HCT116 (cell line): ENCODE measurements around the gene ERCC5. TPM values are rescaled to one million over a fixed set of nuclear protein-coding genes. Genes with fewer than 3 reads are reported as not detected.

Experiments used
- ATAC-seq: fragments of 200-7000 bp; cut with Tn5 transposase; 2 replicates; pipeline ENCODE4 v1.9.1; 2020; ENCODE audit warnings: mild to moderate bottlenecking, moderate library complexity
- BruUV-seq: library from RNA; stranded (reverse); fragments of 400-500 nt; replicated peaks from 2 replicates; lab custom pipeline; 2021; lab: Mats Ljungman, UMichigan
- CTCF ChIA-PET: fragments of 300-600 bp; sonication (Branson Sonifier 250); formaldehyde crosslinking; loops from one replicate; lab custom pipeline; 2021; ENCODE audit warnings: antibody characterized with exemption; lab: Charles Lee
- POLR2A ChIA-PET: fragments of 300-600, 350-600 bp; sonication (Branson Sonifier 250); formaldehyde crosslinking; loops from one replicate; lab custom pipeline; 2021; ENCODE audit warnings: antibody characterized with exemption; lab: Charles Lee
- RAD21 ChIA-PET, 2 experiments: fragments of 300-600 bp; sonication (Branson Sonifier 250); formaldehyde crosslinking; loops; one replicate each; lab custom pipeline; 2023; ENCODE audit warnings: low total read pairs in 2 of 2; ENCODE audit not compliant: uncharacterized antibody in 2 of 2, unreplicated experiment in 2 of 2, low non-redundant PET in 1 of 2; lab: Charles Lee
- DNase-seq: peaks from one replicate; pipeline ENCODE4 v3.0.0-alpha.2; 2010; ENCODE audit warnings: low read depth, low spot score
- H2AFZ ChIP-seq: fragments of 200-600 bp; shearing (Covaris generic), sonication (generic); 2 replicates; pipeline ENCODE4 v1.6.1; 2017; ENCODE audit warnings: low read depth, mixed run types, mixed read lengths, antibody characterized with exemption, low read length; ENCODE audit not compliant: poor library complexity, severe bottlenecking
- H3K27ac ChIP-seq: 2 replicates; pipeline ENCODE4 v1.5.1; 2012; ENCODE audit warnings: low read depth, low read length
- H3K27me3 ChIP-seq: fragments of 200-600 bp; sonication (generic); 2 replicates; pipeline ENCODE4 v1.6.1; 2016; ENCODE audit warnings: mixed run types, low read length, mixed read lengths; ENCODE audit not compliant: insufficient read depth
- H3K36me3 ChIP-seq, 2 experiments: fragments of 200-500 bp in 1 of 2; fragments of 200-600 bp in 1 of 2; sonication (Bioruptor generic) in 1 of 2; sonication (generic) in 1 of 2; 2 replicates each; pipeline versions ENCODE4 v1.5.1 to v1.6.1; 2014 to 2016; ENCODE audit warnings: low read length in 2 of 2, inconsistent platforms in 1 of 2, mixed read lengths in 1 of 2, mixed run types in 1 of 2; ENCODE audit not compliant: insufficient read depth in 2 of 2, control insufficient read depth in 1 of 2
- H3K4me1 ChIP-seq, 2 experiments: fragments of 200-600 bp in 1 of 2; sonication (generic) in 1 of 2; 2 replicates each; pipeline versions ENCODE4 v1.5.1 to v1.6.1; 2012 to 2017; ENCODE audit warnings: low read length in 2 of 2, inconsistent platforms in 1 of 2, mild to moderate bottlenecking in 1 of 2, mixed read lengths in 1 of 2, mixed run types in 1 of 2, moderate library complexity in 1 of 2; ENCODE audit not compliant: insufficient read depth in 2 of 2, control insufficient read depth in 1 of 2
- H3K4me2 ChIP-seq: fragments of 200-600 bp; sonication (generic); 2 replicates; pipeline ENCODE4 v1.6.1; 2017; ENCODE audit warnings: mixed run types, low read length, mixed read lengths
- H3K4me3 ChIP-seq, 2 experiments: fragments of 200-600 bp in 1 of 2; sonication (generic) in 1 of 2; replicated peaks in 1 of 2; 2 replicates each; pipeline ENCODE4 v1.5.1; 2011 to 2016; ENCODE audit warnings: low read length in 2 of 2, control low read depth in 1 of 2, low read depth in 1 of 2, mild to moderate bottlenecking in 1 of 2, mixed read lengths in 1 of 2, mixed run types in 1 of 2
- H3K79me2 ChIP-seq: fragments of 200-600 bp; sonication (generic); 2 replicates; pipeline ENCODE4 v1.6.1; 2017; ENCODE audit warnings: mild to moderate bottlenecking, mixed run types, low read length, moderate library complexity, mixed read lengths; ENCODE audit not compliant: insufficient read depth
- H3K9ac ChIP-seq: fragments of 200-600 bp; sonication (generic); 2 replicates; pipeline ENCODE4 v1.6.1; 2016; ENCODE audit warnings: low read length, mixed read lengths
- H3K9me2 ChIP-seq: fragments of 200-600 bp; sonication (generic), shearing (Covaris generic); 2 replicates; pipeline ENCODE4 v1.6.1; 2017; ENCODE audit warnings: mixed run types, mild to moderate bottlenecking, moderate library complexity; ENCODE audit not compliant: insufficient read depth
- H3K9me3 ChIP-seq, 2 experiments: fragments of 200-500 bp in 1 of 2; fragments of 200-600 bp in 1 of 2; sonication (Bioruptor generic) in 1 of 2; sonication (generic) in 1 of 2; 2 replicates each; pipeline ENCODE4 v1.6.1; 2014 to 2017; ENCODE audit warnings: low read length in 2 of 2, mixed read lengths in 2 of 2, inconsistent platforms in 1 of 2, low read depth in 1 of 2, mild to moderate bottlenecking in 1 of 2, mixed run types in 1 of 2, moderate library complexity in 1 of 2; ENCODE audit not compliant: control insufficient read depth in 1 of 2, insufficient read depth in 1 of 2
- H4K20me1 ChIP-seq: fragments of 200-600 bp; sonication (generic), shearing (Covaris generic); 2 replicates; pipeline ENCODE4 v1.6.1; 2017; ENCODE audit warnings: mixed run types, mild to moderate bottlenecking, moderate library complexity; ENCODE audit not compliant: insufficient read depth
- CBX3 ChIP-seq: IDR thresholded peaks from 2 replicates; pipeline ENCODE4 v1.6.1; 2012; ENCODE audit warnings: low read depth
- CEBPB ChIP-seq: IDR thresholded peaks from 2 replicates; pipeline ENCODE4 v1.6.1; 2012; ENCODE audit warnings: low read depth
- CTCF ChIP-seq, 3 experiments: fragments of 200-600 bp in 1 of 3; sonication (generic) in 1 of 3; IDR thresholded peaks in 2 of 3; conservative IDR thresholded peaks in 1 of 3; 2 replicates each; pipeline ENCODE4 v1.5.1; 2012 to 2017; ENCODE audit warnings: low read depth in 2 of 3, low read length in 2 of 3, antibody characterized with exemption in 1 of 3, borderline replicate concordance in 1 of 3, control low read depth in 1 of 3, mild to moderate bottlenecking in 1 of 3, mixed read lengths in 1 of 3, mixed run types in 1 of 3, moderate library complexity in 1 of 3; ENCODE audit not compliant: insufficient read depth in 1 of 3
- EZH2 ChIP-seq: fragments of 200-600 bp; sonication (generic); IDR thresholded peaks from 2 replicates; pipeline ENCODE4 v1.6.1; 2017; ENCODE audit warnings: antibody characterized with exemption, mixed run types
- POLR2AphosphoS5 ChIP-seq: IDR thresholded peaks from 2 replicates; pipeline ENCODE4 v1.6.1; 2011; ENCODE audit warnings: mild to moderate bottlenecking, low read depth, low read length, moderate library complexity
- RAD21 ChIP-seq: IDR thresholded peaks from 2 replicates; pipeline ENCODE4 v1.6.1; 2012; ENCODE audit warnings: low read depth, mild to moderate bottlenecking
- SIN3A ChIP-seq: IDR thresholded peaks from 2 replicates; pipeline ENCODE4 v1.6.1; 2012; ENCODE audit warnings: low read depth
- SP1 ChIP-seq: IDR thresholded peaks from 2 replicates; pipeline ENCODE4 v1.6.1; 2012; ENCODE audit warnings: low read depth
- SRF ChIP-seq: IDR thresholded peaks from 2 replicates; pipeline ENCODE4 v1.6.1; 2012; ENCODE audit warnings: low read depth
- ZNF274 ChIP-seq: fragments of 200-500 bp; sonication (Bioruptor generic); IDR thresholded peaks from 2 replicates; pipeline ENCODE4 v1.6.1; 2014; ENCODE audit warnings: mild to moderate bottlenecking, low read depth, low read length, inconsistent platforms
- intact Hi-C: fragments of 100-400 bp; cut with micrococcal nuclease; formaldehyde crosslinking; loops from 2 replicates; pipeline ENCODE4 v1.10.0; 2022
- total RNA-seq: library from RNA; stranded (reverse); gene quantifications from one replicate; pipeline ENCODE4 v1.2.1, GENCODE V29; 2021; ENCODE audit not compliant: unreplicated experiment

The ERCC5 gene
- total RNA-seq, 1 experiment from 2014 or later: 25.6 TPM

- H3K4me3 ChIP-seq: no peak overlapping the region
- H3K36me3 ChIP-seq: peaks cover under 1 to 43% of the 10 kb centered on the region in 2 experiments; a peak in 2 of 4 replicates
- no peak overlapping the region for H3K9ac ChIP-seq
- DNase-seq: peak; percentile 19
- CTCF ChIA-PET: interaction anchor here (0.8 to 1.5 kb wide), 8 partner anchors 9 to 1726 kb away, joined by 3 to 5 read pairs (median 3); no protein-coding TSS in a partner anchor
- no peak overlapping the region for H3K4me2 ChIP-seq
- no peaks in the 10 kb centered on the region for H3K79me2 ChIP-seq
- RAD21 ChIA-PET: no interaction called here
- H2AFZ ChIP-seq: no peak overlapping the region
- H3K27me3 ChIP-seq: no peaks in the 10 kb centered on the region
- H3K9me2 ChIP-seq: no peaks in the 10 kb centered on the region
- no peaks in the 10 kb centered on the region for H4K20me1 ChIP-seq
- no TSS peak for BruUV-seq
- peak; percentile 91 for ATAC-seq
- POLR2A ChIA-PET: no interaction called here
- H3K27ac ChIP-seq: no peak overlapping the region
- no peaks in the 10 kb centered on the region for H3K9me3 ChIP-seq
- intact Hi-C loops: no loop called here
- TF ChIP-seq RAD21 (peak; percentile 53; the same call in 1 of the 2 replicates), SRF (no peak), ZNF274 (no peak), CEBPB (no peak), SP1 (no peak), POLR2AphosphoS5 (no peak), SIN3A (no peak), CBX3 (no peak), CTCF (IDR thresholded peaks at IDR 0.05 in 2 of 3, conservative IDR thresholded peaks at IDR 0.05 in 1 of 3; ENCODE audit: borderline replicate concordance in 1 of 3, insufficient read depth in 1 of 3, low read depth in 2 of 3, low read length in 2 of 3) (peak; percentile 21 to 81 (median 72); a peak in 5 of 6 replicates), EZH2 (no peak)
- no peaks in the 10 kb centered on the region for H3K4me1 ChIP-seq
Observed at GRCh38 chr13:102870677-102871415, 25.0 kb downstream of the ERCC5 start.
